ENCODE measurements around the gene KRTAP13-4.
A peak's percentile ranks its signal among the peaks of the same experiment; 100 is the strongest.

KRTAP13-4 gene

GRCh38 chr21:30430170-30430655 is at the start of gene KRTAP13-4:
KRTAP13-4 (plus strand) TSS chr21:30430220; CDS start chr21:30430276, 56 bp downstream.
- no peak for DNase-seq

- no peak for DNase-seq
These were observed 47.8 kb upstream of the KRTAP13-4 start for GRCh38 chr21:30382201-30382600.

- DNase-seq = no peak
These were observed 38.5 kb upstream of the KRTAP13-4 start for GRCh38 chr21:30391492-30392025.

- no peak for DNase-seq
These were observed 34.3 kb upstream of the KRTAP13-4 start, which contains the start of gene KRTAP13-1 for GRCh38 chr21:30395731-30396130. KRTAP13-1 (plus strand) TSS chr21:30396031; CDS start chr21:30396087, 56 bp downstream.

- peak; percentile 15 for DNase-seq
These were observed 21.1 kb upstream of the KRTAP13-4 start for GRCh38 chr21:30408782-30409494.

GRCh38 chr21:30415993-30416392 is 14.0 kb upstream of the KRTAP13-4 start:
- DNase-seq = no peak

- DNase-seq = no peak
These were observed 4.2 kb upstream of the KRTAP13-4 start, which contains the start of gene KRTAP13-3 for GRCh38 chr21:30425826-30426225. KRTAP13-3 (minus strand) TSS chr21:30425926; CDS start chr21:30425912, 14 bp downstream.

GRCh38 chr21:30426731-30427130 is 3.3 kb upstream of the KRTAP13-4 start:
- no peak for DNase-seq

GRCh38 chr21:30434033-30434631 is 4.1 kb downstream of the KRTAP13-4 start:
- peak; percentile 27 for DNase-seq

GRCh38 chr21:30437010-30437565 is 7.1 kb downstream of the KRTAP13-4 start:
- DNase-seq = no peak

- DNase-seq = no peak
These were observed 10.0 kb downstream of the KRTAP13-4 start, which contains the start of gene KRTAP15-1 for GRCh38 chr21:30439975-30440374. KRTAP15-1 (plus strand) TSS chr21:30440275; CDS start chr21:30440328, 53 bp downstream.

- DNase-seq = no peak
These were observed 13.2 kb downstream of the KRTAP13-4 start for GRCh38 chr21:30443226-30443625.

- no peak for DNase-seq
These were observed 14.2 kb downstream of the KRTAP13-4 start for GRCh38 chr21:30444204-30444603.

GRCh38 chr21:30447056-30447455 is 17.0 kb downstream of the KRTAP13-4 start:
- no peak for DNase-seq

- no peak for DNase-seq
These were observed 18.5 kb downstream of the KRTAP13-4 start for GRCh38 chr21:30448514-30448913.

- DNase-seq = no peak
These were observed 33.7 kb downstream of the KRTAP13-4 start for GRCh38 chr21:30463713-30464112.

- no peak for DNase-seq
These were observed 39.1 kb downstream of the KRTAP13-4 start for GRCh38 chr21:30468900-30469714.

GRCh38 chr21:30478004-30478403 is 48.0 kb downstream of the KRTAP13-4 start:
- no peak for DNase-seq

- DNase-seq = no peak
These were observed 49.2 kb downstream of the KRTAP13-4 start for GRCh38 chr21:30479259-30479658.

GRCh38 chr21:30480145-30480544 is 50.1 kb downstream of the KRTAP13-4 start, which contains the start of gene KRTAP19-1:
KRTAP19-1 (minus strand) TSS chr21:30480367; CDS start chr21:30480317, 50 bp downstream.
- no peak for DNase-seq
